GM19239 (cell line): Measurements from ENCODE around the gene PRKCD.
A peak's percentile ranks its signal among the peaks of the same experiment; 100 is the strongest.

Experiments used
- DNase-seq: peaks from one replicate; pipeline ENCODE4 v3.0.0; 2011; ENCODE audit warnings: low spot score; ENCODE audit not compliant: insufficient read length
- FAIRE-seq: peaks from 2 replicates; lab custom pipeline; 2011; peaks lifted over from hg19 to GRCh38; lab: Jason Lieb, UNC

The PRKCD gene

GRCh38 chr3:53169045-53169831 is 8.2 kb downstream of the PRKCD start:
- DNase-seq (no peak), FAIRE-seq (no peak)

GRCh38 chr3:53169832-53170324 is 8.9 kb downstream of the PRKCD start:
- FAIRE-seq (peak; percentile 94), DNase-seq (no peak)

- peak; percentile 69 for DNase-seq
- no peak for FAIRE-seq
These were observed 9.5 kb downstream of the PRKCD start for GRCh38 chr3:53170325-53171063.

GRCh38 chr3:53171064-53171418 is 10.0 kb downstream of the PRKCD start:
- DNase-seq (no peak), FAIRE-seq (no peak)

GRCh38 chr3:53171827-53172505 is 11.0 kb downstream of the PRKCD start:
- DNase-seq = no peak

GRCh38 chr3:53173107-53173506 is 12.1 kb downstream of the PRKCD start:
- no peak for FAIRE-seq
- DNase-seq = no peak

More at GRCh38 chr3:53171827-53172505, 11.0 kb downstream of the PRKCD start:
- no peak for FAIRE-seq

- FAIRE-seq (peak; percentile 87), DNase-seq (peak; percentile 53)
These were observed 13.6 kb downstream of the PRKCD start for GRCh38 chr3:53174346-53175250.

GRCh38 chr3:53175613-53176540 is 14.9 kb downstream of the PRKCD start:
- DNase-seq (no peak), FAIRE-seq (no peak)

- FAIRE-seq (no peak), DNase-seq (no peak)
These were observed 17.2 kb downstream of the PRKCD start for GRCh38 chr3:53178246-53178645.

- no peak for FAIRE-seq
These were observed 18.6 kb downstream of the PRKCD start for GRCh38 chr3:53179580-53179979.

GRCh38 chr3:53180305-53181023 is 19.5 kb downstream of the PRKCD start:
- peak; percentile 87 for DNase-seq
- FAIRE-seq = peak; percentile 98

More at GRCh38 chr3:53179580-53179979, 18.6 kb downstream of the PRKCD start:
- no peak for DNase-seq

GRCh38 chr3:53181024-53181371 is 20.0 kb downstream of the PRKCD start:
- DNase-seq = no peak
- FAIRE-seq = no peak

GRCh38 chr3:53181528-53181927 is 20.5 kb downstream of the PRKCD start:
- FAIRE-seq = no peak

GRCh38 chr3:53182764-53183355 is 21.9 kb downstream of the PRKCD start:
- DNase-seq (no peak), FAIRE-seq (no peak)

More at GRCh38 chr3:53181528-53181927, 20.5 kb downstream of the PRKCD start:
- DNase-seq = no peak

- DNase-seq = no peak
- FAIRE-seq = no peak
These were observed 22.5 kb downstream of the PRKCD start for GRCh38 chr3:53183514-53183913.

- no peak for DNase-seq
- no peak for FAIRE-seq
These were observed 23.7 kb downstream of the PRKCD start for GRCh38 chr3:53184701-53185100.

- FAIRE-seq (no peak), DNase-seq (no peak)
These were observed 24.9 kb downstream of the PRKCD start for GRCh38 chr3:53185761-53186465.
